NT2/D1 (cell line): ENCODE results near the gene SNTG2.
"Not testable (repeated sequence)": the region's sequence is repeated elsewhere in the genome, so short reads cannot be mapped to it uniquely, and the experiment has no call there.

Experiments
- DNase-seq: peaks from one replicate; pipeline ENCODE4 v3.0.0-alpha.2; 2011; ENCODE audit warnings: low read depth, low spot score
- H3K27me3 ChIP-seq: 2 replicates; pipeline ENCODE4 v1.6.0; 2011; ENCODE audit warnings: mild to moderate bottlenecking; ENCODE audit not compliant: insufficient read length, insufficient read depth
- H3K36me3 ChIP-seq: 2 replicates; pipeline ENCODE4 v1.6.1; 2011; ENCODE audit warnings: mild to moderate bottlenecking, low read length, mixed read lengths; ENCODE audit not compliant: insufficient read depth, insufficient read length
- H3K4me1 ChIP-seq: 2 replicates; pipeline ENCODE4 v1.5.1; 2011; ENCODE audit not compliant: insufficient read depth, insufficient read length
- H3K4me3 ChIP-seq: 2 replicates; pipeline ENCODE4 v1.5.1; 2011; ENCODE audit warnings: low read depth; ENCODE audit not compliant: insufficient read length
- H3K9ac ChIP-seq: 2 replicates; pipeline ENCODE4 v1.6.0; 2011; ENCODE audit warnings: low read depth; ENCODE audit not compliant: insufficient read length
- H3K9me3 ChIP-seq: 2 replicates; pipeline ENCODE4 v1.5.1; 2011; ENCODE audit warnings: mild to moderate bottlenecking, low read length; ENCODE audit not compliant: insufficient read depth
- SUZ12 ChIP-seq: IDR thresholded peaks from 2 replicates; pipeline ENCODE4 v1.6.1; 2011; ENCODE audit not compliant: insufficient read length, insufficient read depth; ENCODE audit errors: extremely low read depth
- YY1 ChIP-seq: IDR thresholded peaks from 2 replicates; pipeline ENCODE4 v1.6.1; 2011; ENCODE audit not compliant: insufficient read length, insufficient read depth
- ZNF274 ChIP-seq: IDR thresholded peaks from 2 replicates; pipeline ENCODE4 v1.6.1; 2011; ENCODE audit warnings: mild to moderate bottlenecking, low read depth, low read length

SNTG2 gene

GRCh38 chr2:1081451-1082225 lies 131.0 kb downstream of the SNTG2 start:
- Histone ChIP-seq H3K4me3 (no peak overlapping the region), H3K9me3 (no peaks in the 10 kb centered on the region), H3K4me1 (peaks cover 4% of the 10 kb centered on the region), H3K9ac (no peak overlapping the region), H3K27me3 (no peaks in the 10 kb centered on the region), H3K36me3 (no peaks in the 10 kb centered on the region)
- no peak for DNase-seq
- TF ChIP-seq SUZ12: no peak
- TF ChIP-seq ZNF274: no peak
- TF ChIP-seq YY1: no peak

- peaks cover 4% of the 10 kb centered on the region for H3K4me1 ChIP-seq
- TF ChIP-seq SUZ12 (no peak), ZNF274 (no peak), YY1 (no peak)
- H3K4me3 ChIP-seq: no peak overlapping the region
- H3K27me3 ChIP-seq: no peaks in the 10 kb centered on the region
- H3K9me3 ChIP-seq: no peaks in the 10 kb centered on the region
- DNase-seq: no peak
- H3K36me3 ChIP-seq: no peaks in the 10 kb centered on the region
- H3K9ac ChIP-seq: no peak overlapping the region
Measured at GRCh38 chr2:1082456-1083205, 132.0 kb downstream of the SNTG2 start.

DNA sequence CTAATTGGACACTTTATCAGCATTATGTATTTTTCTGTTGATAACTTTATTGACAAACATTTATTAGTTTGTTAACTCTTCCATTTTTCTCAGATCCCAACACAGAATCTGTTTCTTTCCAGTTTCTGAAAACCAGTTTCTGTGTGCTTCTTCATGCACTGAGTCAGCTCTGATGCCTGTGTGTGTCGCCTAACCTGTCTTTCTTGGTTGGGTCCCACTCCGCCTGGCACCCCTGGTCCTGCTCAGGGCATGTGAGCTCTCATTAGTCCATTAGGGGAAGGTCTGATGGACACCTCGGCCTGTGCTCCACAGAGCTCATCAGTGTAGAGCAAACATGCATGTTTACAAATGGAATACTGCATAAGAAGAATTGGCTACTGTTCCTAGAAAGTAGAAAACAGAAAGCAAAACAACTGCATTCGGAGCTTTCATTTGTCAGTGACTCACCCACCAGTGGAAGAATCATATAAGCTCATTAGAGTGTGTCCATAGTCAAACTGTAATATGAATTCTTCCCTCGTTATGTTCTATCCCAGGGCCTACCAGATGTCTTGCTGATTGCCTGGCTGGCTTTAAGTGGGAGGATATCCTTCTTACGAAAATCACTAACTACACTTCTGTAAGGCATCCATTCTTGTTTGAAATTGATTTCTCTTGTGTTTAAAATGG lies 137.7 kb downstream of the SNTG2 start:
- Histone ChIP-seq H3K4me3 (no peak overlapping the region), H3K4me1 (no peaks in the 10 kb centered on the region), H3K36me3 (no peaks in the 10 kb centered on the region), H3K9ac (no peak overlapping the region), H3K27me3 (no peaks in the 10 kb centered on the region), H3K9me3 (no peaks in the 10 kb centered on the region; the same call in 1 of the 2 replicates)
- no peak for TF ChIP-seq YY1
- no peak for TF ChIP-seq ZNF274
- no peak for TF ChIP-seq SUZ12
- DNase-seq: no peak

GRCh38 chr2:1088940-1089339 lies 138.3 kb downstream of the SNTG2 start:
- Histone ChIP-seq H3K27me3 (no peaks in the 10 kb centered on the region), H3K4me1 (no peaks in the 10 kb centered on the region), H3K36me3 (no peaks in the 10 kb centered on the region), H3K4me3 (no peak overlapping the region), H3K9me3 (no peaks in the 10 kb centered on the region; the same call in 1 of the 2 replicates), H3K9ac (no peak overlapping the region)
- DNase-seq: no peak
- TF ChIP-seq SUZ12 (no peak), ZNF274 (no peak), YY1 (no peak)

DNA sequence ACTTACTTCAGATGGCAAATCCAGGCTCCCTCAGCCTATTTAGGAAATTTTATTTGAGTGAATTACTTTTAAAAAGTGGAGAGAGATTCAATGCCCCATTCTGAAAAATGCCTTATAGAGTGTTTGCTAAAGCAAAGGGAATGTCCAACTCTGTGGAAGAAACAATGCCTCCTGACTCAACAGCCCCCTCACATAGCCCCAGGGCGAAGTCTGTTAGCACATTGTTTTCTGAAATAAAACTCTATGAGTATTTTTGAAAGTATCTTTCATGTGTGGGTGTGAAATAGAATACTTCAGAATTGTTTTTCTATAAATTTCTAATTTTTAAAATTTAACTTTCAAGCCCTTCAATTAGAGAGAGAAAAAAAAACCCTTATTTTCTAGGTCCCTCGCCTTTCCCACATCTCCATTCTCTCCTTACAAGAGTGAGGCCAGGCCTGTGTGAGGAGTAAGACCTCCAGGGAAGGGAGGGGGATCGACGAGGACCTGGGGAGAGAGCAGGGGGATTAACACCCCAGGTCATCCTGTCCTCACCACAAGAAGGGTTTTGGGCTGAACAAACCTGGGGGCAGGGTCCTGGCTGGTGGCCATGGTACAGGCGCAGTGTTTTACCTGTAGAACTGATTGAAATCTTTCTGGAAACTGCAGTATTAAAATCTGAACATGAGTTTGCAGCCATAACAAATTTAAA lies 141.4 kb downstream of the SNTG2 start:
- Histone ChIP-seq H3K36me3 (no peaks in the 10 kb centered on the region), H3K9ac (no peak overlapping the region), H3K4me3 (no peak overlapping the region), H3K4me1 (no peaks in the 10 kb centered on the region), H3K9me3 (no peaks in the 10 kb centered on the region; the same call in 1 of the 2 replicates), H3K27me3 (no peaks in the 10 kb centered on the region)
- no peak for DNase-seq
- TF ChIP-seq SUZ12 (no peak), YY1 (no peak), ZNF274 (no peak)

- not testable (repeated sequence) for H3K4me1 ChIP-seq, H3K36me3 ChIP-seq, H3K9me3 ChIP-seq, H3K9ac ChIP-seq, DNase-seq, H3K27me3 ChIP-seq, H3K4me3 ChIP-seq
Measured at GRCh38 chr2:1093668-1094067, 143.0 kb downstream of the SNTG2 start.

DNA sequence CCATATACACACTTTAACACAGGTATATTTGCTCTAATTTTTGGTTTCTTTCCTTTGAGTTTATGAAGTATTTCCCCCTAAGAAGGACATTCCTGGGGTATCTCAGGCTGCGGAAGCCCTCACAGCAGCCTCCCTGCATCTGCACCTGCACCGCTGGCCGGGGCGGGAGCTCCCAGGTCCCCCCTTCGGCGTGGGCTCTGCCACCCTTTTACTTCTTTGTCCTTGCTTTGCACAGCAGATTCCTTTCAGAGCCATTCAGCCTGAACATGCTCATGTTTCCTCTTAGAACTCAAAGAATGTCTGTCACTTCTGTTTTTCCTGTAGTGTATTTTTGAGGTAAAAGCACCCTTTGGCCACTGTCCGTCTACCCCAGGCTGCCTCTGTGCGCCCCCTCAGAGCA lies 146.5 kb downstream of the SNTG2 start:
- DNase-seq: no peak
- Histone ChIP-seq H3K9me3 (no peaks in the 10 kb centered on the region), H3K4me1 (peaks cover 4% of the 10 kb centered on the region), H3K36me3 (no peaks in the 10 kb centered on the region), H3K9ac (no peak overlapping the region), H3K27me3 (no peaks in the 10 kb centered on the region), H3K4me3 (no peak overlapping the region)
- no peak for TF ChIP-seq ZNF274
- no peak for TF ChIP-seq YY1
- no peak for TF ChIP-seq SUZ12
